HEK293 (cell line): Measurements from ENCODE around the gene AK1.

Experiments
- BCL11B ChIP-seq: fragments of 450-650 bp; formaldehyde crosslinking; IDR thresholded peaks from 2 replicates; pipeline ENCODE4 v1.5.1; 2016; ENCODE audit warnings: low read depth, missing biosample characterization, missing genetic modification characterization
- OVOL3 ChIP-seq: fragments of 450-650 bp; formaldehyde crosslinking; IDR thresholded peaks from 2 replicates; pipeline ENCODE4 v1.5.1; 2016; ENCODE audit warnings: missing biosample characterization, missing genetic modification characterization
- PRDM1 ChIP-seq: fragments of 450-650 bp; formaldehyde crosslinking; IDR thresholded peaks from 2 replicates; pipeline ENCODE4; 2016; ENCODE audit warnings: missing biosample characterization, missing genetic modification characterization
- RBAK ChIP-seq: fragments of 450-650 bp; formaldehyde crosslinking; IDR thresholded peaks from 2 replicates; pipeline ENCODE4 v1.5.1; 2016; ENCODE audit warnings: missing biosample characterization, missing genetic modification characterization
- YY2 ChIP-seq: fragments of 450-650 bp; formaldehyde crosslinking; IDR thresholded peaks from 2 replicates; pipeline ENCODE4 v1.5.1; 2016; ENCODE audit warnings: missing biosample characterization, missing genetic modification characterization
- ZBTB17 ChIP-seq: fragments of 450-650 bp; formaldehyde crosslinking; IDR thresholded peaks from 2 replicates; pipeline ENCODE4 v1.5.1; 2016; ENCODE audit warnings: missing biosample characterization, missing genetic modification characterization
- ZNF132 ChIP-seq: fragments of 450-650 bp; formaldehyde crosslinking; IDR thresholded peaks from 2 replicates; pipeline ENCODE4 v1.5.1; 2017; ENCODE audit warnings: missing biosample characterization, missing genetic modification characterization, borderline replicate concordance
- ZNF157 ChIP-seq: fragments of 450-650 bp; formaldehyde crosslinking; IDR thresholded peaks from 2 replicates; pipeline ENCODE4 v1.5.1; 2016; ENCODE audit warnings: missing biosample characterization, missing genetic modification characterization
- ZNF175 ChIP-seq: fragments of 450-650 bp; formaldehyde crosslinking; IDR thresholded peaks from 2 replicates; pipeline ENCODE4 v1.5.1; 2016; ENCODE audit warnings: missing biosample characterization, missing genetic modification characterization
- ZNF214 ChIP-seq: fragments of 450-650 bp; formaldehyde crosslinking; IDR thresholded peaks from 2 replicates; pipeline ENCODE4 v1.5.1; 2017; ENCODE audit warnings: missing biosample characterization, mild to moderate bottlenecking, missing genetic modification characterization, borderline replicate concordance
- ZNF24 ChIP-seq: fragments of 450-650 bp; formaldehyde crosslinking; IDR thresholded peaks from 2 replicates; pipeline ENCODE4 v1.5.1; 2016; ENCODE audit warnings: missing biosample characterization, missing genetic modification characterization
- ZNF366 ChIP-seq: fragments of 450-650 bp; formaldehyde crosslinking; conservative IDR thresholded peaks from 2 replicates; pipeline ENCODE4 v1.5.1; 2016; ENCODE audit warnings: missing biosample characterization, missing genetic modification characterization
- ZNF391 ChIP-seq: fragments of 450-650 bp; formaldehyde crosslinking; IDR thresholded peaks from 2 replicates; pipeline ENCODE4 v1.5.1; 2016; ENCODE audit warnings: low read depth, missing biosample characterization, missing genetic modification characterization, borderline replicate concordance
- ZNF426 ChIP-seq: fragments of 450-650 bp; formaldehyde crosslinking; IDR thresholded peaks from 2 replicates; pipeline ENCODE4 v1.5.1; 2017; ENCODE audit warnings: missing biosample characterization, missing genetic modification characterization, mild to moderate bottlenecking, inconsistent platforms, moderate library complexity
- ZNF610 ChIP-seq: fragments of 450-650 bp; formaldehyde crosslinking; IDR thresholded peaks from 2 replicates; pipeline ENCODE4 v1.5.1; 2016; ENCODE audit warnings: missing biosample characterization, missing genetic modification characterization, borderline replicate concordance
- ZNF677 ChIP-seq: fragments of 450-650 bp; IDR thresholded peaks from 2 replicates; pipeline ENCODE4 v1.5.0; 2018; ENCODE audit warnings: missing biosample characterization, mild to moderate bottlenecking, missing genetic modification characterization, moderate library complexity
- ZNF792 ChIP-seq: fragments of 450-650 bp; formaldehyde crosslinking; IDR thresholded peaks from 2 replicates; pipeline ENCODE4 v1.5.1; 2016; ENCODE audit warnings: missing biosample characterization, missing genetic modification characterization
- ZSCAN23 ChIP-seq: fragments of 450-650 bp; formaldehyde crosslinking; IDR thresholded peaks from 2 replicates; pipeline ENCODE4 v1.5.1; 2016; ENCODE audit warnings: missing biosample characterization, missing genetic modification characterization
- TF ChIP-seq, protein P1 (sequence below): fragments of 450-650 bp; formaldehyde crosslinking; conservative IDR thresholded peaks from 2 replicates; pipeline ENCODE4 v1.5.1; 2016; ENCODE audit warnings: low read depth, missing biosample characterization, missing genetic modification characterization
- TF ChIP-seq, protein P2 (sequence below): fragments of 450-650 bp; formaldehyde crosslinking; IDR thresholded peaks from 2 replicates; pipeline ENCODE4 v1.5.1; 2017; ENCODE audit warnings: missing biosample characterization, missing genetic modification characterization
- TF ChIP-seq, protein P3 (sequence below): fragments of 450-650 bp; formaldehyde crosslinking; IDR thresholded peaks from 2 replicates; pipeline ENCODE4 v1.5.1; 2017; ENCODE audit warnings: missing biosample characterization, mild to moderate bottlenecking, missing genetic modification characterization, moderate library complexity
- TF ChIP-seq, protein P4 (sequence below): fragments of 450-650 bp; formaldehyde crosslinking; IDR thresholded peaks from 2 replicates; pipeline ENCODE4 v1.5.1; 2016; ENCODE audit warnings: missing biosample characterization, missing genetic modification characterization, borderline replicate concordance
- TF ChIP-seq, protein P5 (sequence below): fragments of 450-650 bp; formaldehyde crosslinking; optimal IDR thresholded peaks from 2 replicates; pipeline ENCODE3; 2016; ENCODE audit warnings: missing biosample characterization, mild to moderate bottlenecking, missing genetic modification characterization
- TF ChIP-seq, protein P6 (sequence below): fragments of 450-650 bp; formaldehyde crosslinking; IDR thresholded peaks from 2 replicates; pipeline ENCODE4; 2016; ENCODE audit warnings: missing biosample characterization, missing genetic modification characterization

Gene AK1

DNA sequence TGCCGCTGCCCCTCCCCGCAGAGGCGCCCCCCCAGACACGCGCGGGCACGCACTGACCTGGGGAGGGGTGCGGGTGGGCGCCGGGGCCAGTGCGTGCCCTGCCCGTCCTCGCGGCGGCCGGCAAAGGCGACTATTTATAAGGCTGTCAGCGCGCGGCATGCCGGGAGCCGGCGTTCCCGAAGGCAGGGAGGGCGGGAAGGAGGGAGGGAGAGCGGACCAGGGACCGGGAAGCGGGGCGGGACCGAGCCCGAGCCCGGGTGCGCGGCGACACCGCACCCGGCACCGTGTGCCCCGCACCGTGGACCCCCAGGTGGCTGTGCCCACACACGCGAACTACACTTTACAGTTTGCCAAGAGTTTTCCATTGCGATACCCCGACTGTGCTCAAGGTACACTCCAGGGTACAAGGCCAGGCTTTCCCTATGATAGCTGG is at the start of gene AK1 (continued):
- TF ChIP-seq, protein P1, sequence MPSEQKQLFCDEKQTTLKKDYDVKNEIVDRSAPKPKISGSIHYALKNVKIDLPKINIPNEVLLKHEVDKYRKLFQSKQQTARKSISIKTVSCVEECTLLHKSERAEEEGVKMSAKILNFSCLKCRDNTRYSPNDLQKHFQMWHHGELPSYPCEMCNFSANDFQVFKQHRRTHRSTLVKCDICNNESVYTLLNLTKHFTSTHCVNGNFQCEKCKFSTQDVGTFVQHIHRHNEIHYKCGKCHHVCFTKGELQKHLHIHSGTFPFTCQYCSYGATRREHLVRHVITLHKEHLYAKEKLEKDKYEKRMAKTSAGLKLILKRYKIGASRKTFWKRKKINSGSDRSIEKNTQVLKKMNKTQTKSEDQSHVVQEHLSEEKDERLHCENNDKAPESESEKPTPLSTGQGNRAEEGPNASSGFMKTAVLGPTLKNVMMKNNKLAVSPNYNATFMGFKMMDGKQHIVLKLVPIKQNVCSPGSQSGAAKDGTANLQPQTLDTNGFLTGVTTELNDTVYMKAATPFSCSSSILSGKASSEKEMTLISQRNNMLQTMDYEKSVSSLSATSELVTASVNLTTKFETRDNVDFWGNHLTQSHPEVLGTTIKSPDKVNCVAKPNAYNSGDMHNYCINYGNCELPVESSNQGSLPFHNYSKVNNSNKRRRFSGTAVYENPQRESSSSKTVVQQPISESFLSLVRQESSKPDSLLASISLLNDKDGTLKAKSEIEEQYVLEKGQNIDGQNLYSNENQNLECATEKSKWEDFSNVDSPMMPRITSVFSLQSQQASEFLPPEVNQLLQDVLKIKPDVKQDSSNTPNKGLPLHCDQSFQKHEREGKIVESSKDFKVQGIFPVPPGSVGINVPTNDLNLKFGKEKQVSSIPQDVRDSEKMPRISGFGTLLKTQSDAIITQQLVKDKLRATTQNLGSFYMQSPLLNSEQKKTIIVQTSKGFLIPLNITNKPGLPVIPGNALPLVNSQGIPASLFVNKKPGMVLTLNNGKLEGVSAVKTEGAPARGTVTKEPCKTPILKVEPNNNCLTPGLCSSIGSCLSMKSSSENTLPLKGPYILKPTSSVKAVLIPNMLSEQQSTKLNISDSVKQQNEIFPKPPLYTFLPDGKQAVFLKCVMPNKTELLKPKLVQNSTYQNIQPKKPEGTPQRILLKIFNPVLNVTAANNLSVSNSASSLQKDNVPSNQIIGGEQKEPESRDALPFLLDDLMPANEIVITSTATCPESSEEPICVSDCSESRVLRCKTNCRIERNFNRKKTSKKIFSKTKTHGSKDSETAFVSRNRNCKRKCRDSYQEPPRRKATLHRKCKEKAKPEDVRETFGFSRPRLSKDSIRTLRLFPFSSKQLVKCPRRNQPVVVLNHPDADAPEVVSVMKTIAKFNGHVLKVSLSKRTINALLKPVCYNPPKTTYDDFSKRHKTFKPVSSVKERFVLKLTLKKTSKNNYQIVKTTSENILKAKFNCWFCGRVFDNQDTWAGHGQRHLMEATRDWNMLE (tag by site-specific recombination), result no peak
- TF ChIP-seq OVOL3 (tag by site-specific recombination) (no peak), ZNF24 (tag by site-specific recombination) (no peak), ZNF214 (tag by site-specific recombination) (no peak), ZNF132 (tag by site-specific recombination) (no peak), RBAK (tag by site-specific recombination) (no peak), PRDM1 (tag by site-specific recombination) (no peak), ZNF175 (tag by site-specific recombination) (no peak), ZNF610 (tag by site-specific recombination) (no peak), ZNF792 (tag by site-specific recombination) (no peak), ZNF157 (tag by site-specific recombination) (no peak), ZSCAN23 (tag by site-specific recombination) (no peak), ZNF426 (no peak), ZNF391 (no peak), YY2 (no peak), ZNF677 (tag by site-specific recombination) (no peak), ZBTB17 (tag by site-specific recombination) (no peak), BCL11B (tag by site-specific recombination) (no peak), ZNF366 (tag by site-specific recombination) (peak; percentile 86)
- TF ChIP-seq, protein P2, sequence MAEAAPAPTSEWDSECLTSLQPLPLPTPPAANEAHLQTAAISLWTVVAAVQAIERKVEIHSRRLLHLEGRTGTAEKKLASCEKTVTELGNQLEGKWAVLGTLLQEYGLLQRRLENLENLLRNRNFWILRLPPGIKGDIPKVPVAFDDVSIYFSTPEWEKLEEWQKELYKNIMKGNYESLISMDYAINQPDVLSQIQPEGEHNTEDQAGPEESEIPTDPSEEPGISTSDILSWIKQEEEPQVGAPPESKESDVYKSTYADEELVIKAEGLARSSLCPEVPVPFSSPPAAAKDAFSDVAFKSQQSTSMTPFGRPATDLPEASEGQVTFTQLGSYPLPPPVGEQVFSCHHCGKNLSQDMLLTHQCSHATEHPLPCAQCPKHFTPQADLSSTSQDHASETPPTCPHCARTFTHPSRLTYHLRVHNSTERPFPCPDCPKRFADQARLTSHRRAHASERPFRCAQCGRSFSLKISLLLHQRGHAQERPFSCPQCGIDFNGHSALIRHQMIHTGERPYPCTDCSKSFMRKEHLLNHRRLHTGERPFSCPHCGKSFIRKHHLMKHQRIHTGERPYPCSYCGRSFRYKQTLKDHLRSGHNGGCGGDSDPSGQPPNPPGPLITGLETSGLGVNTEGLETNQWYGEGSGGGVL (tag by site-specific recombination), result peak; percentile 66
- TF ChIP-seq, protein P3, sequence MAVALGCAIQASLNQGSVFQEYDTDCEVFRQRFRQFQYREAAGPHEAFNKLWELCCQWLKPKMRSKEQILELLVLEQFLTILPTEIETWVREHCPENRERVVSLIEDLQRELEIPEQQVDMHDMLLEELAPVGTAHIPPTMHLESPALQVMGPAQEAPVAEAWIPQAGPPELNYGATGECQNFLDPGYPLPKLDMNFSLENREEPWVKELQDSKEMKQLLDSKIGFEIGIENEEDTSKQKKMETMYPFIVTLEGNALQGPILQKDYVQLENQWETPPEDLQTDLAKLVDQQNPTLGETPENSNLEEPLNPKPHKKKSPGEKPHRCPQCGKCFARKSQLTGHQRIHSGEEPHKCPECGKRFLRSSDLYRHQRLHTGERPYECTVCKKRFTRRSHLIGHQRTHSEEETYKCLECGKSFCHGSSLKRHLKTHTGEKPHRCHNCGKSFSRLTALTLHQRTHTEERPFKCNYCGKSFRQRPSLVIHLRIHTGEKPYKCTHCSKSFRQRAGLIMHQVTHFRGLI, result no peak
- TF ChIP-seq, protein P4, sequence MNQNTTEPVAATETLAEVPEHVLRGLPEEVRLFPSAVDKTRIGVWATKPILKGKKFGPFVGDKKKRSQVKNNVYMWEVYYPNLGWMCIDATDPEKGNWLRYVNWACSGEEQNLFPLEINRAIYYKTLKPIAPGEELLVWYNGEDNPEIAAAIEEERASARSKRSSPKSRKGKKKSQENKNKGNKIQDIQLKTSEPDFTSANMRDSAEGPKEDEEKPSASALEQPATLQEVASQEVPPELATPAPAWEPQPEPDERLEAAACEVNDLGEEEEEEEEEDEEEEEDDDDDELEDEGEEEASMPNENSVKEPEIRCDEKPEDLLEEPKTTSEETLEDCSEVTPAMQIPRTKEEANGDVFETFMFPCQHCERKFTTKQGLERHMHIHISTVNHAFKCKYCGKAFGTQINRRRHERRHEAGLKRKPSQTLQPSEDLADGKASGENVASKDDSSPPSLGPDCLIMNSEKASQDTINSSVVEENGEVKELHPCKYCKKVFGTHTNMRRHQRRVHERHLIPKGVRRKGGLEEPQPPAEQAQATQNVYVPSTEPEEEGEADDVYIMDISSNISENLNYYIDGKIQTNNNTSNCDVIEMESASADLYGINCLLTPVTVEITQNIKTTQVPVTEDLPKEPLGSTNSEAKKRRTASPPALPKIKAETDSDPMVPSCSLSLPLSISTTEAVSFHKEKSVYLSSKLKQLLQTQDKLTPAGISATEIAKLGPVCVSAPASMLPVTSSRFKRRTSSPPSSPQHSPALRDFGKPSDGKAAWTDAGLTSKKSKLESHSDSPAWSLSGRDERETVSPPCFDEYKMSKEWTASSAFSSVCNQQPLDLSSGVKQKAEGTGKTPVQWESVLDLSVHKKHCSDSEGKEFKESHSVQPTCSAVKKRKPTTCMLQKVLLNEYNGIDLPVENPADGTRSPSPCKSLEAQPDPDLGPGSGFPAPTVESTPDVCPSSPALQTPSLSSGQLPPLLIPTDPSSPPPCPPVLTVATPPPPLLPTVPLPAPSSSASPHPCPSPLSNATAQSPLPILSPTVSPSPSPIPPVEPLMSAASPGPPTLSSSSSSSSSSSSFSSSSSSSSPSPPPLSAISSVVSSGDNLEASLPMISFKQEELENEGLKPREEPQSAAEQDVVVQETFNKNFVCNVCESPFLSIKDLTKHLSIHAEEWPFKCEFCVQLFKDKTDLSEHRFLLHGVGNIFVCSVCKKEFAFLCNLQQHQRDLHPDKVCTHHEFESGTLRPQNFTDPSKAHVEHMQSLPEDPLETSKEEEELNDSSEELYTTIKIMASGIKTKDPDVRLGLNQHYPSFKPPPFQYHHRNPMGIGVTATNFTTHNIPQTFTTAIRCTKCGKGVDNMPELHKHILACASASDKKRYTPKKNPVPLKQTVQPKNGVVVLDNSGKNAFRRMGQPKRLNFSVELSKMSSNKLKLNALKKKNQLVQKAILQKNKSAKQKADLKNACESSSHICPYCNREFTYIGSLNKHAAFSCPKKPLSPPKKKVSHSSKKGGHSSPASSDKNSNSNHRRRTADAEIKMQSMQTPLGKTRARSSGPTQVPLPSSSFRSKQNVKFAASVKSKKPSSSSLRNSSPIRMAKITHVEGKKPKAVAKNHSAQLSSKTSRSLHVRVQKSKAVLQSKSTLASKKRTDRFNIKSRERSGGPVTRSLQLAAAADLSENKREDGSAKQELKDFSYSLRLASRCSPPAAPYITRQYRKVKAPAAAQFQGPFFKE (tag by site-specific recombination), result no peak
- TF ChIP-seq, protein P5, sequence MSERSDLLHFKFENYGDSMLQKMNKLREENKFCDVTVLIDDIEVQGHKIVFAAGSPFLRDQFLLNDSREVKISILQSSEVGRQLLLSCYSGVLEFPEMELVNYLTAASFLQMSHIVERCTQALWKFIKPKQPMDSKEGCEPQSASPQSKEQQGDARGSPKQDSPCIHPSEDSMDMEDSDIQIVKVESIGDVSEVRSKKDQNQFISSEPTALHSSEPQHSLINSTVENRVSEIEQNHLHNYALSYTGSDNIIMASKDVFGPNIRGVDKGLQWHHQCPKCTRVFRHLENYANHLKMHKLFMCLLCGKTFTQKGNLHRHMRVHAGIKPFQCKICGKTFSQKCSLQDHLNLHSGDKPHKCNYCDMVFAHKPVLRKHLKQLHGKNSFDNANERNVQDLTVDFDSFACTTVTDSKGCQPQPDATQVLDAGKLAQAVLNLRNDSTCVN (tag by site-specific recombination), result peak; percentile 88
- TF ChIP-seq, protein P6, sequence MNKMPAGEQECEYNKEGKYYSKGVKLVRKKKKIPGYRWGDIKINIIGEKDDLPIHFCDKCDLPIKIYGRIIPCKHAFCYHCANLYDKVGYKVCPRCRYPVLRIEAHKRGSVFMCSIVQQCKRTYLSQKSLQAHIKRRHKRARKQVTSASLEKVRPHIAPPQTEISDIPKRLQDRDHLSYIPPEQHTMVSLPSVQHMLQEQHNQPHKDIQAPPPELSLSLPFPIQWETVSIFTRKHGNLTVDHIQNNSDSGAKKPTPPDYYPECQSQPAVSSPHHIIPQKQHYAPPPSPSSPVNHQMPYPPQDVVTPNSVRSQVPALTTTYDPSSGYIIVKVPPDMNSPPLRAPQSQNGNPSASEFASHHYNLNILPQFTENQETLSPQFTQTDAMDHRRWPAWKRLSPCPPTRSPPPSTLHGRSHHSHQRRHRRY (tag by site-specific recombination), result no peak
